ENCODE measurements around the gene NRXN3.
A peak's percentile ranks its signal among the peaks of the same experiment; 100 is the strongest.

Gene NRXN3

GRCh38 chr14:79278286-79278797 is 1108.2 kb downstream of the NRXN3 start:
- Histone ChIP-seq H3K27ac (no peak overlapping the region), H3K4me3 (peak overlapping the region in 5 of 7 experiments; percentile 24 to 44 (median 27))

- Histone ChIP-seq H3K4me3 (peak overlapping the region in 6 of 7 experiments; percentile 15 to 44 (median 26)), H3K27ac (no peak overlapping the region)
Observed at GRCh38 chr14:79278798-79279644, 1108.8 kb downstream of the NRXN3 start.

- H3K27ac ChIP-seq: no peak overlapping the region
- H3K4me3 ChIP-seq: peak overlapping the region in 6 of 7 experiments; percentile 15 to 44 (median 26)
Observed at GRCh38 chr14:79279645-79280597, 1109.7 kb downstream of the NRXN3 start.

- no peak overlapping the region for H3K4me3 ChIP-seq
- no peak overlapping the region for H3K27ac ChIP-seq
Observed at GRCh38 chr14:79281244-79282152, 1111.3 kb downstream of the NRXN3 start.

GRCh38 chr14:79284621-79285020 is 1114.4 kb downstream of the NRXN3 start:
- Histone ChIP-seq H3K27ac (no peak overlapping the region), H3K4me3 (no peak overlapping the region)

- H3K4me3 ChIP-seq: no peak overlapping the region
- no peak overlapping the region for H3K27ac ChIP-seq
Observed at GRCh38 chr14:79285263-79285662, 1115.1 kb downstream of the NRXN3 start.

GRCh38 chr14:79287976-79288375 is 1117.8 kb downstream of the NRXN3 start:
- H3K4me3 ChIP-seq: no peak overlapping the region
- H3K27ac ChIP-seq: no peak overlapping the region

- Histone ChIP-seq H3K4me3 (no peak overlapping the region), H3K27ac (no peak overlapping the region)
Observed at GRCh38 chr14:79293482-79294177, 1123.5 kb downstream of the NRXN3 start.

GRCh38 chr14:79294499-79294898 is 1124.3 kb downstream of the NRXN3 start:
- H3K4me3 ChIP-seq: no peak overlapping the region
- no peak overlapping the region for H3K27ac ChIP-seq

- Histone ChIP-seq H3K4me3 (no peak overlapping the region), H3K27ac (no peak overlapping the region)
Observed at GRCh38 chr14:79295385-79295784, 1125.2 kb downstream of the NRXN3 start.

GRCh38 chr14:79298373-79298772 is 1128.2 kb downstream of the NRXN3 start:
- H3K27ac ChIP-seq: no peak overlapping the region
- no peak overlapping the region for H3K4me3 ChIP-seq

- H3K27ac ChIP-seq: no peak overlapping the region
- no peak overlapping the region for H3K4me3 ChIP-seq
Observed at GRCh38 chr14:79299162-79299561, 1129.0 kb downstream of the NRXN3 start.

GRCh38 chr14:79304279-79304678 is 1134.1 kb downstream of the NRXN3 start:
- no peak overlapping the region for H3K27ac ChIP-seq

GRCh38 chr14:79306546-79306945 is 1136.4 kb downstream of the NRXN3 start:
- Histone ChIP-seq H3K4me3 (no peak overlapping the region), H3K27ac (no peak overlapping the region)

More at GRCh38 chr14:79304279-79304678, 1134.1 kb downstream of the NRXN3 start:
- no peak overlapping the region for H3K4me3 ChIP-seq

GRCh38 chr14:79318371-79318770 is 1148.2 kb downstream of the NRXN3 start:
- Histone ChIP-seq H3K27ac (no peak overlapping the region), H3K4me3 (no peak overlapping the region)

GRCh38 chr14:79320561-79320960 is 1150.4 kb downstream of the NRXN3 start:
- Histone ChIP-seq H3K4me3 (no peak overlapping the region), H3K27ac (no peak overlapping the region)

GRCh38 chr14:79321070-79321469 is 1150.9 kb downstream of the NRXN3 start:
- H3K4me3 ChIP-seq: no peak overlapping the region
- no peak overlapping the region for H3K27ac ChIP-seq

GRCh38 chr14:79325071-79325470 is 1154.9 kb downstream of the NRXN3 start:
- no peak overlapping the region for H3K4me3 ChIP-seq

GRCh38 chr14:79325557-79325956 is 1155.4 kb downstream of the NRXN3 start:
- Histone ChIP-seq H3K4me3 (no peak overlapping the region), H3K27ac (no peak overlapping the region)

More at GRCh38 chr14:79325071-79325470, 1154.9 kb downstream of the NRXN3 start:
- H3K27ac ChIP-seq: no peak overlapping the region
